GM19240 (cell line): ENCODE measurements around the gene PHACTR2.
"Not testable (repeated sequence)": the region's sequence is repeated elsewhere in the genome, so short reads cannot be mapped to it uniquely, and the experiment has no call there.

Experiments
- DNase-seq: peaks from one replicate; pipeline ENCODE4 v3.0.0; 2011; ENCODE audit warnings: low spot score; ENCODE audit not compliant: insufficient read length

Gene PHACTR2

DNA sequence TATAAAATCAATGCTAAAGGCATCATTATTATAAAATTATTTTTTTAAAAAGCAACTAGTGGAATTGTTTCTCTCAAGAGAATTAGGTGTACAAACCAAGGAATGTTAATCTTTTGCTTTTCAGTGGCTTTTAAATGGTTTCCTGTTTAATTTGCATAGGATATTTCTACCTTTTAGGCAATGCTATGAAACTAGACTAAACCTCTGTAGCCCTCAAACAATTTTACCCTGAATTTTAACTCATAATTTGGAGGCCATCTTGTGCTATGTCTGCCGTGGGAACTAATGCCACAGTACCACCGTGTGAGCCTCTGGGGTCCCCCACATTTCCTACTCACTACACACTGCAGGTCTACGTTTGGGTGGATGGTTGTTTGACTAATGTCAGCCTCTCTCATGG is 20.6 kb downstream of the PHACTR2 start:
- no peak for DNase-seq

DNA sequence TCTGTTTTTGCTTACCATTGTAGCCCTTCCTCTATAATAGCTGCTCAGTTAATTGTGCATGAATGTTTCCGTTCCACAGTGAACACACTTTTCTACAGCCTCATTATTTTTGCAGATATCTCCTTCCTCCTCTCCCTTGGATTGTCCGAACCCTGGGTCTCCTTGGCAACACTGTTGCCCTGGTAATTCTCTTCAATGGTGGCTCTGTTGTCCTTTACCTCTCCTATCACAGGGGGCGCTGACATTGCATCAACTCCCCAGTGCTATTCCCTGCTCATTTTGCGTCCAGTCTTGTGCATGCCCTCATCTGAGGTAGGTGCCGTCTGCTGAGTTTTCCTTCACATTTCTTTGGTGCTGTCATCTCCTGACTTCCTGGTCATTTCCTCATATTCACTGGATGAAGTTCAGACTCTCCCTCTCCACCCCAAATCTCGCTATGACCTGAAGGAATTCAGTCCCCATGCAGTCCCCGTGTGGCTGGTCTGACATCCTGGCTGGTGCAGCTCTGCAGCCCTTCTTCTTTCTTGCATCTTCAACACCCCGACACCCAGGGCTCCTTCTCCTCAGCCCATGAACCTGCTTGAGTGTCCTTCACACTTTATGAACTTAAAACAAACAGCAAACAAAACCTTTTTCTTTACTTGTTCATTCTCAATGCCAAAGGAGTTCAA is 21.1 kb downstream of the PHACTR2 start:
- no peak for DNase-seq

DNA sequence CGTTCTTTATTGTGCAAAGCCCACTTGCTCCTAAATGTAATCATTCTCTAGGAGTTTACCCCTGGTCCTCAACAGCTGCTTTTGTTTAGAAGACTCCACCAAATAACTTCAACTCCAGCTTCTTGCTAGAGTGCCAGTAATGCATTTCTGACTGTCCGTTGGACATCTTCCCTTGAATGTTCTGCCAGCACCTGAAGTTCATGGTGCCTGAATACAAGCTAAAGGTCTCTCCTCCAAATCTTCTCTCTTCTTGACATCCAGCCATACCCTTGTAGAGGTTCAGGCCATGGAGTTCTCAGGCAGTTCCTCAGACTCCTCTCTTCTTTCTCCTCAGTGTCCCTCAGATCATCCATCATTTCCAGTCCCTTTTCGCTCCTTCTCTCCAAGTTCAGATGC is 21.7 kb downstream of the PHACTR2 start:
- DNase-seq, result no peak

DNA sequence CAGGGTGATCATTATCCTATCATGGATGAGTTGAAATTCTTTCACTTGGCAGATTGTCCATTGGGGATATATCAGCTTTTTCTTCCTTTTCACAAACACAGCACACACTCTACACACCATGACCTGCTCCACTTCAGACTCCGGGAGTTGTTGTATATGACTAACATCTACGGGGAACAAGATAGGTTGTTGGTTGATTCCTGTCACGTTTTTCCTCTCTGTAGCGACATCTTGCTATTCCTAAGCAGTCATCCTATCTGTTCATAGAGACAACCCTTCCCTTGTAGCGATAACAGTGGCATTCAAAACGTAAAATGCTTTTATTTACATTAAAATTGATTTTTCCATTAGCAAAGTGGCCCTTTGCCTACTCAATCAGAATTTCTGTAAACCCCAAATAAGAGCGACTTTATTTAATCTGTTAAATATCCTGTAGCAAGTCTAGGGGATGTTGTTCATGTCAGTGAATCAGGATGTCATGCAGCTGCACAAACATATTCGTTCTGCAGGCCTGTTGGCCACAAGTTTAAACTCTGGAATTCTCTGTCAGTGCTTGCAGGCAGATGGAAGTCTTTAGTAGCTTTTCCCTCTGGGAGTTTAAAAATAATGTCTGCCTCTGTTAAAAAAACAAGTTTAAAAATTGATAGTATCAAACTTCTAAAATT is 23.1 kb downstream of the PHACTR2 start:
- DNase-seq, result no peak

DNA sequence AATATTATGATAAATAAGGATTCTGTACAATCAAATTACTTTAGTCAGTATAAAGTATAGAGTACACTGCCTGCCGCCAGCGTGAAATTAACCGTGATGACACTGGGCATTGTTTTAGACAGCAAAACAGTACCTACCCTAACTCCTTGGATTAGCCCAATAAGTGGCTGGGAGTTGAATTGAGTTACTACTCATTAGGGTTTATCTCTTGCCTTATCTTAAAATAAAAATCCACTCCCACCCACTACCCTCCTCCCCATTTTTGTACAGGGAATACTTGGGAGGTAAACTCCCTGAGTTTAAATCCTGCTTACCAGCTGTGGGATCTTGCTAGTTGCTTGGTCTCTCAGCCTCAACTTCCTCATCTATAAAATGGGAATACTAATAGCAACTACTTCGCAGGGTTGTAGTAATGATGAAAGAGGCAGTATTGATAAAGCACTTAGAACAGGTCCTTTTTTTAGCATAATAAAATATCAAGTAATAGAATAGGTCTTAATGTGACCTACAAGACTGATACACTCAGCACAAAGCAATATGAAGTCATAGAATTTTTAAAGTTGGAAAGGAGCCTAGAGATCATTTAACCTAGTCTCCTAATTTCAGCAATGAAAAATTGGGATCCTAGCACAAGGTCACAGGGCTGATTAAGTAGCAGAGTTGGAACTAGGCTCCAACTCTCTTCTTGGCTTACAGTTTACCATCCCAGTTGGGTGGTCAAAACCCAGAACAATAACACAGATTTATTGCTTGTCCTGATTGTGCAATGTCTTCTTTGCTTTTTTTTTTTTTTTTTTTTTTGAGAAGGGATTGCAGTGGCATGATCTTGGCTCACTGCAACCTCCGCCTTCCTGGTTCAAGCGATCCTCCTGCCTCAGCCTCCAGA is 23.8 kb downstream of the PHACTR2 start:
- no peak for DNase-seq

DNA sequence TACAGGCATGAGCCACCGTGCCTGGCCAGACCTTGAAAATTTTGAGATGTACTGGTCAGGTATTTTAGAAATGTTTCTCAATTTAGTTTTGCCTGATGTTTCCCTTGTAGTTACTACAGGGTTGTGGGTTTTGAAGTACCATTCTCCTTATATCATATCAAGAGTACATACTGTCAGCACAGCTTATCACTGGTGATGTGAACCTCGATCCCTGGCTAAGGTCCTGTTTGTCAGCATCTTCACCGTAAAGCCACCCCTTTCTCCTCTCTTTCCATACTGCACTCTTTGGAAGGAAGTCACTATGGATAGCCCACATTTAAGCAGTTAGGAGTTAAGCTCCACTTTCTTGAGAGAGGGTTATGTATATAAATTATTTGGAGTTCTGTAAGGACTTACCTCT is 27.8 kb downstream of the PHACTR2 start:
- DNase-seq, result no peak

DNA sequence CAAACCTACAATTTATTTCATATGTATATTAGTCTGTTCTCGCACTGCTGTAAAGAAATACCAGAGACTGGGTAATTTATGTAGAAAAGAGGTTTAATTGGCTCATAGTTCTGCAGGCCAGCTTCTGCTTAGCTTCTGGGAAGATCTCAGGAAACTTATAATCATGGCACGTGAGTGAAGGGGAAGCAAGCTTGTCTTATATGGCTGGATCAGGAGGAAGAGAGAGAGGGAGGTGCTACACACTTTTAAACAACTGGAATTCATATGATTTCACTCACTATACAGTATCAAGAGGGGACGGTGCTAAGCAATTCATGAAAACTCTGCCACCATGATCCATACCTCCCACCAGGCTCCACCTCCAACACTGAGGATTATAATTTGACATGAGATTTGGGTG is 29.9 kb downstream of the PHACTR2 start:
- no peak for DNase-seq

DNA sequence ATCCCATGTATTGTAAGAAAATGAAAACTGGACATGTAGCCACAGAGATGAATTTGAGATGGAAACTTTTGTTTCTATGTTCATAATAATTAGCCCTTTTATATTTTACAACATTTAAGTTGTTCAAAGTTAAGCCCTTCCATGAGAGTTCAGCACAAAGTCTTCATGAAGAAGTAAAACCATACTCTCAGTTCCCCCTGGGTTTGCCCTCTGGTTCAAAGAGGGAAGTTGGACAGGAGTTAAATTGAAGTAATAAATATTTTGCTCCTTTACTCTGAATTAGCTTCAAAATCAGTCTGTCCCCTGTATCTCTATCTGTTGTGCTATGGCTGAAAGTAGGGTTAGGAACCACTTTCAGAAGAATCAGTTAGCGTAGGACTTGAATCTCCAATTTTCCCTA is 31.1 kb downstream of the PHACTR2 start:
- no peak for DNase-seq

DNA sequence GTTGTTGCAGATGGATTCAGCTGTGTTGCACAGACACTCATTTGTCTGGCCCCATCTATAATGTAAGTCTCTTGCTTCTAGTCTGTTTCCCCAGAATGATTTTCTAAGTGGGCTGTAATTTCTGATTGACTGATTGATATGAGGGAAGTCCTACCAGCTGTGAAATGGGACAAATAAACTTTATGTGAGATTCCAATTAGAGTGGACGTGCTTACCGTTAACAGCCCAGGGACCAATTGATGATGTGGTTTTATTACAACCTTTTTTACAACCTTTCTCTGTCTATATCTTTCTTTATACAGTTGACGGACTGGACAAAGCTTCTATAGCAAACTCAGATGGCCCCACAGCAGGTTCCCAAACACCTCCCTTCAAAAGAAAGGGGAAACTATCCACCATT is 33.9 kb downstream of the PHACTR2 start:
- no peak for DNase-seq

DNA sequence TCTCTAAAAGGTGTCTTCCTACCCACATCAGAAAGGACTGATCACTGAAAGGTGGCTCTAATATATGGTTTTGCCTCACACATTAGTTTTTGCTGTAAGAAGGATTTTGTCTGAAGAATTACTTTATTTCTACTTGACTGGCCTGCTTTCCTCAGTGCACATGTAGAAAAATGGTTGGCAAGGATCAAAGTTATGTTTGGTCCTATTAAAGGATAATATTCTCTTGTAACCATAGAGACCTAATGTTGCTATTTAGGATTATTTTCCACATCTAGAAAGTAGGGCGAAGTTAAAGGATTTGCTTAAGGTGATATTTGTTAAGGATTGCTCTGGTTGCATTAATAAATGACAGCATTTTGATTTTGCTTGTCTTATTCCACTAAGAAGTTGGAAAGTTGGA is 40.7 kb downstream of the PHACTR2 start:
- DNase-seq, result no peak

DNA sequence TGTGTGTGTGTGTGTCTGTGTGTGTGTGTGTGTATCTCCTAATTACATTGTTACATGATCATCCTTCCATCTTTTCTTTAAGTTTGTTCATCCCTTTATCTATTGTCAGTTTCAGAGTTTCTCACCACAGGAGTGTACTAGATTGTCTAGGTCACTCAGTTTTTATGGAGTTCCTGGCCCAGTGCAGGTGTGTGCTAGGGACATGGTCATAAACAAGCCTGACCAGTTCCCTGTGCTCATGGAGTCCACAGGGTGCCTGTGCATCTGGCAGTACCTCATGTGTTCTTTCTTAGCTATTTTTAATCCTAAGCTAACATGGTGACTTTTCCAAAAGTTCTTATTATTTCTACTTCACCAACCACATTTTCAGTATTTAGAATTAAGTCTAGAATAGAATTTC is 43.9 kb downstream of the PHACTR2 start:
- no peak for DNase-seq

DNA sequence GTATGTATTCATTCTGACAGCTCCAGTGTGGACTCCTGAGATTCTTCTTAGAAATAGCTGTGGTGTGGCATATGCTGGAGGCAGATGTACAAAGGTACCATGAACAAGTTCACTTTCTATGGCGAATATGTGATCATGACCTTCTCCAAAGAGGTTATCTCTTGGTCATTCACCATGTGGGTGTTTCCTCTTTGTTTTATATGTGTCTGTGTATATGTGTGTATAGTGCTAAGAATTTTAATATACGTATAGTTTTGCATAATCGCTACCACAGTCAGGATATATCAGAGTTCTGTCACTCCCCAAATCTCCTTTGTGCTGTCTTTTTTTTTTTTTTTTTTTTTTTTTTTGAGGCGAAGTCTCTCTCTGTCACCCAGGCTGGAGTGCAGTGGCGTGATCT is 47.1 kb downstream of the PHACTR2 start:
- no peak for DNase-seq

DNA sequence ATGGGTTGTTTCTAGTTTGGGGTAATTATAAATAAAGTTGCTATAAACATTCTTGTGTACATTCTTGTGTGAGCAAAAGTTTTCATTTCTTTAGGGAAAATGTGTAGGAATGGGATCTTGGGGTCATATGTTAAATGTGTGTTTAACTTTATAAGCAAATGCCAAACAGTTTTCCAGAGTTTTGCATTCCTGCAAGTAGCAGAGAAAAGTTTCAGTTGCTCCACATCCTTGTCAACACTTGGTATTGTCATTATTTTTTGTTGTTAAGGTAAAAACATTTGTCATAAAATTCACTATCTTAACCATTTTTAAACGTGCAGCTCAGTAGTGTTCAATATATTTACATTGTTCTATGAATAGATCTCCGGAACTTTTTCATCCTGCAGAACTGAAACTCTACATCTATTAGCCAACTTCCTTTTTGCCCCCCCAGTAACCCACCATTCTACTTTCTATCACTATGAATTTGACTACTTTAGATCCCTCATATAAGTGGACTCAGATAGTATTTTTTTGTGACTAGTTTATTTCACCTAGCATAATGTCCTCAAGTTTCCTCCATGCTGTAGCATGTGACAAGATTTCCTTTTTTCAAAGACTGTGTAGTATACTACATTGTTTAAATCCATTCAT is 48.4 kb downstream of the PHACTR2 start:
- no peak for DNase-seq

DNA sequence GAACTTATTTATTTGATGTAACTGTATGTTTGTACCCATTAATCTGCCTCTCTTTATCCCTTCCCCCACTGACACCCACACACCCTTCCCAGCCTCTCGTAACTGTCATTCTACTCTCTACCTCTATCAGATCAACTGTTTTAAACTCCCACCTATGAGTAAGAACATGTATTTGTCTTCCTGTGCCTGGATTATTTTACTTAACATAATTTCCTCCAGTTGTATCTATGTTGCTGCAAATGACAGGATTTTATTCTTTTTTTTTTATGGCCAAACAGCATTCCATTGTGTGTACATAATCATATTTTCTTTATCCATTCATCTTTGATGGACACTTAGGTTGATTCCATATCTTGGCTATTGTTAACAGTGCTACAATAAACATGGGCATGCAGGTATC is 49.3 kb downstream of the PHACTR2 start:
- no peak for DNase-seq

DNA sequence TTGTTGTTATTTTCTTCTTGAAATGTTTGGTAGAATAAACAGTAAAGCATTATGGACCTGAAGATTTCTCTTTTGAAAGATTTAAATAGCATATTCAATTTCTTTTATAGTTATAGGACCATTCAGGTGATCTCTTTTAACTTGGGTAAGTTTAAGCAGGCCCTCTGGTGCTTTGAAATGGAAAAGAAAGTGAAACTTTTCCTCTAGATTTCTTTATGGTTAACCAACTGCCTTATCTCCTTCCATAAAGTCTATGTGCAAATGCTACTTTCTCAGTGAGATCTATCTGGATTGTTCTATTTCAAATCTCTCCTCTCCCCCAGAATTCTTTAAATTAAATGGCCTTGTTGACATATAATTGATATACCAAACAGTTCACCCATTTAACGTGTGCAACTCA is 54.0 kb downstream of the PHACTR2 start:
- no peak for DNase-seq

DNA sequence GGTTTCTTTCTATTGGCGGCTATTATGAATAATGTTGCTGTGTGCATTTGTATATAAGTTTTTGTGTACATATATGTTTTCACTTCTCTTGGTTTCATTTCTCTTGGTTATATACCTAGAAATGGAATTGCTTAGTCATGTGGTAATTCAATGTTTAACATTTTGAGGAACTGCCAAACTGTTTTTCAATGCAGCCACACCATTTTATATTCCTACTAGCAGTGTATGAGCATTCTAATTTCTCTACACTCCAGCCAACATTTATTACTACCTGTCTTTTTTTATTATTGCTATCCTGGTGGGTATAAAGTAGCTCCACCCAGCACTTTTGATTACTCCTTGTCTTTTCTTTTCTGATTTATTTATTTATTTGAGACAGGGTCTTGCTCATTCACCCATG is 54.8 kb downstream of the PHACTR2 start:
- DNase-seq, result no peak

DNA sequence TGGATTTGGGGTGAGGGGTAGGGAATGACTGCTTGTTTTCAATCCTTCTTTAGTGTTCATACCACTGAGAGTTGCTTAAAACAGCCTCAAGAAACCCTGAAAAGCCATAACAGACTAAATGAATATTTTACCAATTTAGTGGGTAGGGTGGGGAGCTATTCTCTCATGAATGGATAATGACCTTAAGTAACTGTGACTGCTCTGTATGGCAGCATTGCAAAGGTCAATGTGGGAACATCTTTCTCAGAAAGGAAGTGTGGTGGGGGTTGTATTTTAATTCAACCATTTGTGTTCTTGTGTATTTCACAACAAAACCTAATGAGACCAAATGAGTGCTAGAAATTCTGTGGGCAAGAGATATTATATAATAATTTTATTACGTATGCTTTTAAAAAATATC is 55.7 kb downstream of the PHACTR2 start:
- DNase-seq, result no peak

DNA sequence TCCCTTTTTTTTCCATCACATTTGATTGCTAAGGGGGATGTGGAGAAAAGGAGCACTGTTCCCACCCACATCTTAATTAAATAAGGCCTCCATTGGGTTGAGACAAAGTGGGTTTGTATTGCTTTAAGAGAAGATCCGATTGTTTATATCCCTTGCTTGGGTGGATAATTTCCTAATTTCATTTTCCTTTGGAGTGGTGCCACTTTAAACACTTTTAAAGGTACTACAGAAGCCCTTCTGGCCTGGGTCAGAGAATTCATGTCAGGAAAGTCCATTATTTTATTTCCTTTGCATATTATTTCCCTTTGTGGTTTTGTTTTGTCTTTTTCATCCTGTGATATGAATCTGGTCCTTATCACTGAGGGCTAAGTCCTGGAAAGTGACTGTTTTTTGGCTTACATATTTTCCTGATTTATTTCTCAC is 56.9 kb downstream of the PHACTR2 start:
- DNase-seq, result no peak

DNA sequence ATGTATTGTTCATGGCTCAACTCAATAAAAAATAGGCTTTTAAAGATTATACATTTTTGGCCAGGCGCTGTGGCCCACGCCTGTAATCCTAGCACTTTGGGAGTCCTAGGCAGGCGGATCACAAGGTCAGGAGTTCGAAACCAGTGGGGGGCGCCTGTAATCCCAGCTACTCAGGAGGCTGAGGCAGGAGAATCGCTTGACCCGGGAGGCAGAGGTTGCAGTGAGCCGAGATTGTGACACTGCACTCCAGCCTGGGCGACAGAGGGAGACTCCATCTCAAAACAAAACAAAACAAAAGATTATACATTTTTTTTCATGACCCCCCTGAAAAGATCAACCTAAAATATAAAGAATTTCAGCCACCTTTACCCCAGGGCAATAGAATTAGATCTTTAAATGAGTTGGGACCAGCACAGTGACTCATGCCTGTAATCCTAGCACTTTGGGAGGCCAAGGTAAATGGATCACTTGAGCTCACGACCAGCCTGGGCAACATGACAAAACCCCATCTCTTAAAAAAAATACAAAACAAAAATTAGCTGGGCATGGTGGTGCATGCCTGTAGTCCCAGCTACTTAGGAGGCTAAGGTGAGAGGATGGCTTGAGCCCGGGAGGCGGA is 60.4 kb downstream of the PHACTR2 start:
- not testable (repeated sequence) for DNase-seq

DNA sequence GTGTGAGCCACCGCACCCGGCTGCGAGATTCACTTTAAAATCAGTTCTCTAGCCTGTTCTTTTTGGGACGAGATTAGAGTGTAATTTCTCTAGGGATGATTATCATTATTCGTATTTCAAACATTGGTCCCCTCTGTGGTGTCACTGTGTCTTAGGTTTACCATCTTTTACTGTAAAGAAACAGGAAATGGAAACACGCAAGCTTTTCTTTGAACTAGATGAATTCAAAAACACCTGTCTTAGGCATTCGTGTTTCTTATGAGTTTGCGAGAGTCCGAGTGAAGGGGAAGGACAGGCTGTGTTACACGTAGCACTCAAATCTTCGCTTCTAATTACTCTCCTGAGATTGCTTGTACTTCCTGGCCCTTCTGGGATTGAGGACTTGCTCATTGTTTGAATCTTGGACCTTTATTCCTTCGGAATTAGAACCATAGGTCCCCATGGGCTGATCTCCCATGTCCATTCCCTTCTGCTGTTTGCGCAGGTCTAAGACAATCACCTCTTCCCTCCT is 61.6 kb downstream of the PHACTR2 start:
- no peak for DNase-seq

DNA sequence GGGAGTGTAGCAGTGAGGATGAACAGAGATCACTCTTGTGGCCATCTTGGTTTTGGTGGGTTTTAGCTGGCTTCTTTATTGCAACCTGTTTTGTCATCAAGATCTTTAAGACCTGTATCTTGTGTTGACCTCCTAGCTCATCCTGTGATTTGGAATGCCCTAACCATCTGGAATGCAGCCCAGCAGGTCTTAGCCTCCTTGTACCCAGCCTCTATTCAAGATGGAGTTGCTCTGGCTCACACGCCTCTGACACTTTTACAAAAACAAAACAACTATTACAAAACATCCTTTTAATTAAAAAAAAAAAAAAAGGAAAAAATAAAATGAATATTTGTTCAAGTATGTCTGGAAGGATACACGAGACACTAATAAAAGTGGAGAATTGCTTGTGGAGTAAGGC is 62.4 kb downstream of the PHACTR2 start:
- DNase-seq, result no peak
